ENCODE results near the gene LMLN.

The LMLN gene

DNA sequence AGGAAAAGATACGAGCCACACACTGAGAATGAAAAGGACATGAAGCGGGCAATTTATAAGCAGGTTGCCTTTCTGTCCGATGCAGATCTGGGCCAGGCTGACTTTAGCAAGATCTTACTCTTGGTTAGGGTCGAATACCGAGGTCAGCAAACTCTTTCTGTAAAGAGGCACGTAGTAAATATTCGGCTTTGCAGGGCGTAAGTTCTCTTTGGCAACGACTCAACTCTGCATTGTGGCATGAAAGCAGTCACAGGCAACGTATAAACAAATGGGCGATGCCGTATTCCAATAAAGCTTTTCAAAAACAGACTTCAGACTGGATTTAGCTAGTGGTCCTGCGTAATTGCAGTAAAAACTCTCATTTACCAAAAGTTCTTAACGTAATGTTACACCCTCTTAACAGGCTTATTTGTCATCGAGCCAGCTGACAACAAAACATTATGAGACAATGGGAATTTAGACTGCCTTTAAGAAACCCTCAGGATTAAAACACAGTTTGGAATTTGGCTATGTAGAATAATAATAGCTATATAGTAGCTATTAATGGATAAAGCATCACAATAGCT lies 23.1 kb upstream of the LMLN start:
- Histone ChIP-seq H3K36me3 (peaks cover 4% of the 10 kb centered on the region), H3K27me3 (no peaks in the 10 kb centered on the region), H3K4me1 (ENCODE audit: control insufficient read depth in 1 of 2, insufficient read depth in 1 of 2, low read depth in 1 of 2, low read length in 1 of 2) (no peaks in the 10 kb centered on the region), H3K9me3 (no peaks in the 10 kb centered on the region), H3K27ac (no peak overlapping the region), H3K4me3 (ENCODE audit: low read depth in 1 of 2, low read length in 1 of 2) (no peak overlapping the region)
- no peak for TF ChIP-seq CTCF (IDR thresholded peaks at IDR 0.05)

GRCh38 chr3:197940745-197941384 lies 19.2 kb upstream of the LMLN start:
- H3K27me3 ChIP-seq: no peaks in the 10 kb centered on the region
- no peaks in the 10 kb centered on the region for H3K9me3 ChIP-seq
- TF ChIP-seq CTCF (IDR thresholded peaks at IDR 0.05): no peak
- H3K4me1 ChIP-seq (ENCODE audit: control insufficient read depth in 1 of 2, insufficient read depth in 1 of 2, low read depth in 1 of 2, low read length in 1 of 2): no peaks in the 10 kb centered on the region
- H3K36me3 ChIP-seq: no peaks in the 10 kb centered on the region
- no peak overlapping the region for H3K27ac ChIP-seq
- H3K4me3 ChIP-seq (ENCODE audit: low read depth in 1 of 2, low read length in 1 of 2): no peak overlapping the region

DNA sequence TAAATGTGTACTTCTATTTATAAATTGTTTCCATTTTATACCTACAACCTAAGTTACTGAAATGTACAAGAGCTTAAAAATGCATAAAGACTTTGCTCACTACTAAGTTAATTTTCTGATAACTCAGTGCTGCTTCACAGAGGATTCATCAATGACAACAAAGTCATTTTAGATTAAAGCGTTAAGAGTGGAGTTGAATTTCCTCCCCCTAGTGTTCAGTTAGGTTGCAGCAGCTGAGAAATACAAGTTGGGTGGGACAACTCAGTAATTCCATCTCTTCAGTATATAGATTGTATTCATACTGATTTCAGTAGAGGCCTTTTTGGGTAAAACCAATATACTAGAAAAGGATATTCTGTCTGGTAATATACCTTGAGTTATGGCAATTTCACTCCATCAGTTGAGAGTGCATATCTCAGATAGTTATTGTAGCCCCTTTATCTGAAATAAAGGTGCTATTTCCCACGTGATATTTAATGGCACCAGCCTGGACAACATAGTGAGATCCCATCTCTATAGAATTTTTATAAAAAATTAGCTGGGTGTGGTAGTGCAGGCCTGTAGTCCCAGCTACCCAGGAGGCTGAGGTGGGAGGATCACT lies 17.0 kb upstream of the LMLN start:
- no peak overlapping the region for H3K27ac ChIP-seq
- H3K27me3 ChIP-seq: no peaks in the 10 kb centered on the region
- H3K9me3 ChIP-seq: no peaks in the 10 kb centered on the region
- no peaks in the 10 kb centered on the region for H3K4me1 ChIP-seq (ENCODE audit: control insufficient read depth in 1 of 2, insufficient read depth in 1 of 2, low read depth in 1 of 2, low read length in 1 of 2)
- H3K36me3 ChIP-seq: no peaks in the 10 kb centered on the region
- peak; percentile 45 for TF ChIP-seq CTCF (IDR thresholded peaks at IDR 0.05)
- no peak overlapping the region for H3K4me3 ChIP-seq (ENCODE audit: low read depth in 1 of 2, low read length in 1 of 2)

GRCh38 chr3:197949191-197949777 lies 10.7 kb upstream of the LMLN start:
- peak overlapping the region; percentile 89 for H3K27ac ChIP-seq

More at GRCh38 chr3:197949191-197949777, 10.7 kb upstream of the LMLN start:
- Histone ChIP-seq H3K9me3 (no peaks in the 10 kb centered on the region), H3K4me3 (ENCODE audit: low read depth in 1 of 2, low read length in 1 of 2) (peak overlapping the region; percentile 68 to 79), H3K36me3 (peaks cover 26% of the 10 kb centered on the region), H3K4me1 (ENCODE audit: control insufficient read depth in 1 of 2, insufficient read depth in 1 of 2, low read depth in 1 of 2, low read length in 1 of 2) (peaks cover 19 to 22% of the 10 kb centered on the region in 2 experiments), H3K27me3 (no peaks in the 10 kb centered on the region)
- no peak for TF ChIP-seq CTCF (IDR thresholded peaks at IDR 0.05)
